PC-9 (cell line): Measurements from ENCODE around the gene ADGB. TPM values are rescaled to one million over a fixed set of nuclear protein-coding genes. Genes with fewer than 3 reads are reported as not detected.

Source experiments
- BruUV-seq: library from RNA; stranded (reverse); fragments of 400-500 nt; replicated peaks from 2 replicates; lab custom pipeline; 2021; lab: Mats Ljungman, UMichigan
- CTCF ChIA-PET: fragments of 300-600 bp; sonication (Branson Sonifier 250); formaldehyde crosslinking; loops from one replicate; lab custom pipeline; 2022; ENCODE audit warnings: antibody characterized with exemption; lab: Charles Lee
- POLR2A ChIA-PET: fragments of 300-600 bp; sonication (Branson Sonifier 250); formaldehyde crosslinking; loops from one replicate; lab custom pipeline; 2022; ENCODE audit warnings: antibody characterized with exemption; ENCODE audit not compliant: unreplicated experiment; lab: Charles Lee
- DNase-seq, 2 experiments: peaks; one replicate each; pipeline versions ENCODE4 v3.0.0 to v3.0.0-alpha.2; 2015 to 2022; ENCODE audit warnings: mixed read lengths in 1 of 2
- H2AFZ ChIP-seq: fragments of 200-600 bp; sonication (generic); 2 replicates; pipeline ENCODE4 v1.8.1; 2017; ENCODE audit warnings: antibody characterized with exemption
- H3F3A ChIP-seq: fragments of 200-600 bp; sonication (generic); 2 replicates; pipeline ENCODE4 v1.8.1; 2017; ENCODE audit warnings: antibody characterized with exemption, mild to moderate bottlenecking, low read depth; ENCODE audit not compliant: insufficient read depth
- H3K27ac ChIP-seq: fragments of 200-600 bp; sonication (generic); 2 replicates; pipeline ENCODE4 v1.6.1; 2016; ENCODE audit warnings: mixed run types
- H3K27me3 ChIP-seq: fragments of 200-600 bp; sonication (generic); 2 replicates; pipeline ENCODE4 v1.6.1; 2016; ENCODE audit warnings: low read depth, mixed run types; ENCODE audit not compliant: insufficient read depth
- H3K36me3 ChIP-seq: fragments of 200-600 bp; sonication (generic); 2 replicates; pipeline ENCODE4 v1.6.1; 2016; ENCODE audit warnings: low read depth, mixed run types
- H3K4me1 ChIP-seq: fragments of 200-600 bp; sonication (generic); replicated peaks from 2 replicates; pipeline ENCODE4 v1.6.1; 2016; ENCODE audit warnings: mixed run types; ENCODE audit not compliant: insufficient read depth
- H3K4me2 ChIP-seq: fragments of 200-600 bp; sonication (generic); 2 replicates; pipeline ENCODE4 v1.6.1; 2017; ENCODE audit warnings: mixed run types
- H3K4me3 ChIP-seq: fragments of 200-600 bp; sonication (generic); 2 replicates; pipeline ENCODE4 v1.6.1; 2016; ENCODE audit warnings: mixed run types
- H3K79me2 ChIP-seq: fragments of 200-600 bp; sonication (generic); 2 replicates; pipeline ENCODE4 v1.6.1; 2017; ENCODE audit warnings: low read depth, mixed run types
- H3K9me2 ChIP-seq: fragments of 200-600 bp; sonication (generic); 2 replicates; pipeline ENCODE4 v1.8.1; 2017; ENCODE audit warnings: mild to moderate bottlenecking; ENCODE audit not compliant: insufficient read depth
- H3K9me3 ChIP-seq: fragments of 200-600 bp; sonication (generic); 2 replicates; pipeline ENCODE4 v1.8.1; 2016; ENCODE audit warnings: low read depth; ENCODE audit not compliant: insufficient read depth
- H4K20me1 ChIP-seq: fragments of 200-600 bp; sonication (generic); 2 replicates; pipeline ENCODE4 v1.8.1; 2017; ENCODE audit not compliant: insufficient read depth
- EZH2 ChIP-seq: fragments of 200-600 bp; sonication (generic); IDR thresholded peaks from 2 replicates; pipeline ENCODE4 v1.8.0; 2017; ENCODE audit warnings: antibody characterized with exemption, low read depth
- intact Hi-C: fragments of 100-400 bp; cut with micrococcal nuclease; formaldehyde crosslinking; loops from one replicate; pipeline ENCODE4 v1.10.0; 2022; ENCODE audit not compliant: unreplicated experiment
- total RNA-seq: library from RNA; stranded (reverse); gene quantifications from 2 replicates; pipeline ENCODE4 v1.2.3, GENCODE V29; 2021
- TF ChIP-seq, protein P1 (sequence below): fragments of 200-600 bp; sonication (generic); conservative IDR thresholded peaks from 2 replicates; pipeline ENCODE4 v1.6.1; 2017; ENCODE audit warnings: mixed run types, antibody characterized with exemption, mild to moderate bottlenecking, moderate library complexity

ADGB gene
- total RNA-seq, 1 experiment from 2014 or later: not detected

- no peaks in the 10 kb centered on the region for H3K36me3 ChIP-seq
- TF ChIP-seq EZH2: no peak
- TF ChIP-seq, protein P1, sequence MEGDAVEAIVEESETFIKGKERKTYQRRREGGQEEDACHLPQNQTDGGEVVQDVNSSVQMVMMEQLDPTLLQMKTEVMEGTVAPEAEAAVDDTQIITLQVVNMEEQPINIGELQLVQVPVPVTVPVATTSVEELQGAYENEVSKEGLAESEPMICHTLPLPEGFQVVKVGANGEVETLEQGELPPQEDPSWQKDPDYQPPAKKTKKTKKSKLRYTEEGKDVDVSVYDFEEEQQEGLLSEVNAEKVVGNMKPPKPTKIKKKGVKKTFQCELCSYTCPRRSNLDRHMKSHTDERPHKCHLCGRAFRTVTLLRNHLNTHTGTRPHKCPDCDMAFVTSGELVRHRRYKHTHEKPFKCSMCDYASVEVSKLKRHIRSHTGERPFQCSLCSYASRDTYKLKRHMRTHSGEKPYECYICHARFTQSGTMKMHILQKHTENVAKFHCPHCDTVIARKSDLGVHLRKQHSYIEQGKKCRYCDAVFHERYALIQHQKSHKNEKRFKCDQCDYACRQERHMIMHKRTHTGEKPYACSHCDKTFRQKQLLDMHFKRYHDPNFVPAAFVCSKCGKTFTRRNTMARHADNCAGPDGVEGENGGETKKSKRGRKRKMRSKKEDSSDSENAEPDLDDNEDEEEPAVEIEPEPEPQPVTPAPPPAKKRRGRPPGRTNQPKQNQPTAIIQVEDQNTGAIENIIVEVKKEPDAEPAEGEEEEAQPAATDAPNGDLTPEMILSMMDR: no peak
- H3F3A ChIP-seq: no peaks in the 10 kb centered on the region
- BruUV-seq: no TSS peak
- ChIA-PET CTCF (no interaction called here), POLR2A (no interaction called here)
- no peaks in the 10 kb centered on the region for H4K20me1 ChIP-seq
- no peak overlapping the region for H3K27ac ChIP-seq
- H3K79me2 ChIP-seq: no peaks in the 10 kb centered on the region
- no peak overlapping the region for H3K4me3 ChIP-seq
- H3K4me2 ChIP-seq: no peak overlapping the region
- intact Hi-C loops: no loop called here
- H3K27me3 ChIP-seq: no peaks in the 10 kb centered on the region
- no peaks in the 10 kb centered on the region for H3K9me2 ChIP-seq
- H3K9me3 ChIP-seq: no peaks in the 10 kb centered on the region
- no peak overlapping the region for H2AFZ ChIP-seq
- DNase-seq: no peak
- H3K4me1 ChIP-seq: no peaks in the 10 kb centered on the region
Observed at GRCh38 chr6:146594495-146594894, 4.3 kb upstream of the ADGB start.

GRCh38 chr6:146595972-146596731 is 2.6 kb upstream of the ADGB start:
- Histone ChIP-seq H3K9me2 (no peaks in the 10 kb centered on the region), H3K9me3 (no peaks in the 10 kb centered on the region), H3K79me2 (no peaks in the 10 kb centered on the region), H3K4me3 (no peak overlapping the region), H3K4me2 (no peak overlapping the region), H3K36me3 (no peaks in the 10 kb centered on the region), H3K27ac (no peak overlapping the region), H2AFZ (peak overlapping the region; percentile 39; the same call in 1 of the 2 replicates), H3F3A (no peaks in the 10 kb centered on the region), H3K4me1 (no peaks in the 10 kb centered on the region), H4K20me1 (no peaks in the 10 kb centered on the region), H3K27me3 (no peaks in the 10 kb centered on the region)
- no peak for DNase-seq
- intact Hi-C loops: no loop called here
- CTCF ChIA-PET: interaction anchor here (0.6 kb wide), 1 partner anchor 8 kb away, joined by 9 read pairs; no protein-coding TSS in a partner anchor
- no TSS peak for BruUV-seq
- POLR2A ChIA-PET: no interaction called here
- no peak for TF ChIP-seq EZH2
- TF ChIP-seq, protein P1: no peak

DNA sequence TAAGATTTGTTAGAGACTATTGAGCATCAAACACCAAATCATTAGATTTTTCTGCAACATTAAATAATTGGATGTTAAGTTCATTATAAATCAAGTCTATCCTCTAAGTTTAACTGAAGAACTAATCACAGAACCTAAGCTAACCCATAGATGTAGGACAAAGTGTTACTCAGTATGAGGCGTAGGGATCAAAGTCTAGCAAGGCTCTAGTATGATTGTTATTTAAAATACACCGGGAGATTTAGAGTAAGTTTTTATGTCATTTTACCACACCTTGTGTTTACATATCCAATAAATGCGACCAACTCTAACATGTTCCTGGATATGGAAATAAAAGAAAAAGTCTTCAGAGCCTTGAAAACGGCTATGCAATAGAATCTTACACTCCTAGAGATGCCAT is 2.6 kb downstream of the ADGB start:
- no peaks in the 10 kb centered on the region for H3K79me2 ChIP-seq
- no peaks in the 10 kb centered on the region for H3K36me3 ChIP-seq
- TF ChIP-seq, protein P1: no peak
- TF ChIP-seq EZH2: no peak
- no peak for DNase-seq
- ChIA-PET CTCF (no interaction called here), POLR2A (no interaction called here)
- no peak overlapping the region for H3K27ac ChIP-seq
- no peak overlapping the region for H3K4me2 ChIP-seq
- H2AFZ ChIP-seq: no peak overlapping the region
- H3K4me1 ChIP-seq: no peaks in the 10 kb centered on the region
- no peaks in the 10 kb centered on the region for H3F3A ChIP-seq
- H3K9me2 ChIP-seq: no peaks in the 10 kb centered on the region
- no peaks in the 10 kb centered on the region for H3K9me3 ChIP-seq
- no peak overlapping the region for H3K4me3 ChIP-seq
- no TSS peak for BruUV-seq
- no peaks in the 10 kb centered on the region for H4K20me1 ChIP-seq
- intact Hi-C loops: no loop called here
- no peaks in the 10 kb centered on the region for H3K27me3 ChIP-seq
